ENCODE data around the gene TNKS1BP1. TPM values are rescaled to one million over a fixed set of nuclear protein-coding genes. Genes with fewer than 3 reads are reported as not detected.

Gene TNKS1BP1
- total and polyA plus RNA-seq, 9 of the 15 experiments (the other 6 are each of a cell fraction or from before 2014, with no cell fraction given) = 1.1 to 47.2 (median 10.9) TPM

GRCh38 chr11:57311109-57311936 lies 13.4 kb downstream of the TNKS1BP1 start (continued):
- TF ChIP-seq PTRF (tag; IDR thresholded peaks at IDR 0.05) = no peak
- TF ChIP-seq ZNF24 (IDR thresholded peaks at IDR 0.05) = no peak
- TF ChIP-seq ZNF57 (CRISPR knock-in tag; IDR thresholded peaks at IDR 0.05) = no peak
- TF ChIP-seq RBFOX2 (IDR thresholded peaks at IDR 0.05; ENCODE audit: low read depth, low read length) = peak; percentile 60
- 0 out of 2 replicates have a peak, but pooled peaks have one; percentile 23 for TF ChIP-seq RNF2 (IDR thresholded peaks at IDR 0.05)
- 0 out of 2 replicates have a peak, but pooled peaks have one; percentile 16 for TF ChIP-seq MYC (IDR thresholded peaks at IDR 0.05; ENCODE audit: low read depth, low read length)
- no peak for TF ChIP-seq MYC (CRISPR knock-in tag; IDR thresholded peaks at IDR 0.05; ENCODE audit: borderline replicate concordance, low read depth)
- no peak for TF ChIP-seq ZC3H8 (IDR thresholded peaks at IDR 0.05)
- TF ChIP-seq RB1 (IDR thresholded peaks at IDR 0.05; ENCODE audit: low read depth) = no peak
- no peak for TF ChIP-seq MIER1 (IDR thresholded peaks at IDR 0.05; ENCODE audit: low read depth)
- no peak for TF ChIP-seq CEBPZ (IDR thresholded peaks at IDR 0.05; ENCODE audit: borderline replicate concordance, low read depth, low read length)
- no peak for TF ChIP-seq PML (IDR thresholded peaks at IDR 0.05; ENCODE audit: low read length)
- TF ChIP-seq CBX5 (IDR thresholded peaks at IDR 0.05; ENCODE audit: borderline replicate concordance, low read depth) = no peak
- no peak for TF ChIP-seq FOXK1 (CRISPR knock-in tag; IDR thresholded peaks at IDR 0.05; ENCODE audit: borderline replicate concordance)
- TF ChIP-seq MBD2 (IDR thresholded peaks at IDR 0.05; ENCODE audit: borderline replicate concordance, low read depth) = no peak
- TF ChIP-seq RBM15 (IDR thresholded peaks at IDR 0.05; ENCODE audit: insufficient read depth, low read length) = no peak
- no peak for TF ChIP-seq ZNF146 (CRISPR knock-in tag; IDR thresholded peaks at IDR 0.05; ENCODE audit: unreplicated experiment)
- TF ChIP-seq RAD51 (IDR thresholded peaks at IDR 0.05; ENCODE audit: borderline replicate concordance, low read depth) = no peak
- no peak for TF ChIP-seq ZNF444 (CRISPR knock-in tag; IDR thresholded peaks at IDR 0.05)
- no peak for TF ChIP-seq ZNF75A (CRISPR knock-in tag; IDR thresholded peaks at IDR 0.05)
- no peak for TF ChIP-seq CTBP1 (IDR thresholded peaks at IDR 0.05; ENCODE audit: borderline replicate concordance)
- TF ChIP-seq SIN3A (IDR thresholded peaks at IDR 0.05; ENCODE audit: borderline replicate concordance in 2 of 2, control insufficient read depth in 1 of 2, low read depth in 2 of 2, low read length in 2 of 2) = peak in 1 of 2 experiments; percentile 48; a peak in 1 of 4 replicates
- no peak for TF ChIP-seq ZNF512 (tag; IDR thresholded peaks at IDR 0.05)
- TF ChIP-seq GMEB1 (CRISPR knock-in tag; IDR thresholded peaks at IDR 0.05) = no peak

Measured in K562 (cell line).